NB4 (cell line): Measurements from ENCODE around the gene TMEM92.

ENCODE experiments used
- CTCF ChIP-seq: IDR thresholded peaks from one replicate; pipeline ENCODE4 v1.5.1; 2012; ENCODE audit warnings: low read depth, low read length
- MYC ChIP-seq: IDR thresholded peaks from 2 replicates; pipeline ENCODE4 v1.6.1; 2011; ENCODE audit warnings: low read depth, low read length
- POLR2A ChIP-seq: IDR thresholded peaks from 2 replicates; pipeline ENCODE4 v1.6.1; 2011; ENCODE audit warnings: mild to moderate bottlenecking; ENCODE audit not compliant: insufficient read length; ENCODE audit errors: extremely low read depth

DNA sequence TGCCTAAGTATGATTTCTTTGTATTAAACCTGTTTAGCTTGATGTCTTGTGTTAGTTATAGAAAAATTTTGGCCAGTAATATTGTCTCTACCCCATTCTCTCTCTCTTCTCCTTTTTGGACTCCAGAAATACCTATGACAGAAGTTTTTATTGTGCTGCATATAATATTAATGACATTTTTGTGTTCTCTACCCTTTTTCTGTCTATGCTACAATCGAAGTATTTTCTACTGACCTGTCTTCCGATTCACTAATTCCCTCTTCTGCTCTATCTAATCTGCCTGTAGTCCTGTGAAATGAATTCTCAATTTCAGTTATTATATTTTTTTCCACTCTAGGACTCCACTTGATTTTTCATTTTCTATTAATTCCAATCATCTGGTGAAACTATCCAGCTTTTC, 26.0 kb upstream of the TMEM92 start:
- no peak for TF ChIP-seq CTCF
- TF ChIP-seq POLR2A: no peak
- TF ChIP-seq MYC: no peak
